HuH-7 (cell line): Measurements from ENCODE around the gene PCDHGC5.

Experiments
- DNase-seq: peaks from one replicate; pipeline ENCODE4 v3.0.0; 2011; ENCODE audit warnings: low spot score

PCDHGC5 gene

DNA sequence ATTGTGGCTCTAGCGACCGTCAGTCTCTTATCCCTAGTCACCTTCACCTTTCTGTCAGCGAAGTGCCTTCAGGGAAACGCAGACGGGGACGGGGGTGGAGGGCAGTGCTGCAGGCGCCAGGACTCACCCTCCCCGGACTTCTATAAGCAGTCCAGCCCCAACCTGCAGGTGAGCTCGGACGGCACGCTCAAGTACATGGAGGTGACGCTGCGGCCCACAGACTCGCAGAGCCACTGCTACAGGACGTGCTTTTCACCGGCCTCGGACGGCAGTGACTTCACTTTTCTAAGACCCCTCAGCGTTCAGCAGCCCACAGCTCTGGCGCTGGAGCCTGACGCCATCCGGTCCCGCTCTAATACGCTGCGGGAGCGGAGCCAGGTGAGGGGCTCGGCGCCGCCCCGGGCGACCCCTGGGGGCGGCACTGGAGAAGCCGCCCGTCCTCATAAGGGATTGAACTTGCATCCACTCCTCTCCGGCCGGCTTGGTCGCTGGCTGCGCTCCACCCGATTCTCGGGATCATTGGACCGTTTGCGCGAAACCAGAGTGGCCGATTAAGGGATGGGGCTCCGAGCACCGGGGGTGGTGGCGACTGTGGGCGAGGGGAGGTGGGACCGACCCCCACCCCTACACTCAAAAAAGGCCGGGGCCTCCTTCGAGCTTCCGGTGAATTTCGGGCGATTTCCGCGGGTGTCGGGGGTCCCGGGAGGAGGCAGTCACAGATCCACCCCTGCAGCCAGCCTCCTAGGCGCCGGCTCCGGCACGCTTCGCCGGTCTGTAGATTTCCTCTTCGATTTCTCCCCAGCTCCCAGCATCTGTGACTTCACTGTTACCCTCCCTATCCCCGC lies 2.7 kb downstream of the PCDHGC5 start:
- no peak for DNase-seq

DNA sequence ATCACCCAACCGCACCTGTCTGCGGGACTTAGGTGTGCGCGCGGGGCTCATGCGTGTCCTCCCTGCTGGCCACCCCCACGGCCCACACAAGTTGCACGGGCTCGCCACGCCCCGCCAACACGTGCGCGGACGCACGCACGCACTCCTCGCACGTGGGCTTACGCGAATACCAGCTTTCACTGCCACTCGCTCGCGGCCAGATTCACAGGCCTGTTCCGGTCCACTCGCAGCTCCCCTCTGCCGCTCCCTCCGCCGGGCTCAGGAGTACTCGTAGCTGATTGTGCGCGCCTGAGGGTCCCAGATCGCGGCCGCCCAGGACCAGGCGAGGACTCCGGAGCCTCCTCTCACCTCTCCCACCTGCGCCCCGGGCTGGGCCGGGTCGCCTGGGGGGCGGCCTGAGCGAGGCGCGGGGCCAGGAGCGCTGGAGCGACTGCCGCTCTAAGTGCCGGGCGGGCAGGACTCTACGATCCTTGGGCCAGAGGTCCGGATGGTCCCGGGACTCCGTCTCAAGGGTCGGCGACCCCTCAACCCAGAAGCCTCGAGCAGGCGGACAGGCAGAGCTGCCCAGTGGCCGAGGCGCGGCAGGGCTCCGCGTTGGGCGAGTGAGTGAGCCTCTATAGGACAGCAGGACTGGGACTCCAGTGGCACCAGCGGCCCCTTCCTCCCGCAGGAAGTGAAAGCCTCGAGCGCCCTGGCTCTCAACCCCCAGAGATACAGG lies 3.4 kb downstream of the PCDHGC5 start:
- no peak for DNase-seq

DNA sequence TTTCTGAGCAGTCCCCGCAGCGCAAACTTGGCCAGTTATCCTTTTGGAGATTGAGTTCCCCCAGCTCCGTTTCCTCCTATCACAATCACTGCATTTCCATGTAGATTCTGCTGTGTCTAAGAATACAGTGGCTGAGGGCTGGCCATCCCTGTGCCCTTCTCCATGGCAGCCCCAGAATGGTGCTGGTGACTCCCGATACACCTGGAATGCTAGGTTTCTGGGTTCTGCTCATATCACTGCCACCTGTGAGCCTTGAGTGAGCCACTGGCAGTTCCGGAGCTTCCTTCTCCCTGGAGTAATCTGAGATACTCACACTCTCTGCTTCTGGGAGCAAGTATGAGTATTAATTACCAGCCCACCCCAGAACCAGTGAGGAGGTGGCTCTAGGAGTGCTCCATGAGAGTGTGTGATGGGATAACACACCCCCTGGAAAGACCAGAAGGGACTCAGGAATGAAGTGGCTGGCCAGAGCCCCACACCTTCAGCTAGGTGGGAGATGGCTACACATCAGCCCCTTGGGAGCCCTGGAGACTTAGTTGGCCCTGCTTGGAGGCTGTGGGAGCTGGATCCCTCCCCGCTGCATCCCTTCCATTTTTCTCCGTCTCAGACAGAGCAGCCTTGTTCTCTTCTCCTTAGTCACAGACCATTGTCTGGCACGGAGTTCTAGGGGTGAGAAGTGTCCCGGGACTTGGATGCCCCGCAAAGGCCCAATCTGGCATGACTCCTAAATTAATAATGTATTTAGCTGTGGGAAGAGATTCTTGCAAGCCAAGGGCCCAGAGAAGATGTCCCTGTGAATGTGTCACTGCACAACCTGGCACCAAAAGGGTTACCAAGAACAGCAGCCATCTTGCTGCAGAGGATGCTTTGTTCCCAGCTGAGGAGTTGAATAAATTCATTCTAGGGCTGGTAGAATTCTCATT lies 4.9 kb downstream of the PCDHGC5 start:
- no peak for DNase-seq

DNA sequence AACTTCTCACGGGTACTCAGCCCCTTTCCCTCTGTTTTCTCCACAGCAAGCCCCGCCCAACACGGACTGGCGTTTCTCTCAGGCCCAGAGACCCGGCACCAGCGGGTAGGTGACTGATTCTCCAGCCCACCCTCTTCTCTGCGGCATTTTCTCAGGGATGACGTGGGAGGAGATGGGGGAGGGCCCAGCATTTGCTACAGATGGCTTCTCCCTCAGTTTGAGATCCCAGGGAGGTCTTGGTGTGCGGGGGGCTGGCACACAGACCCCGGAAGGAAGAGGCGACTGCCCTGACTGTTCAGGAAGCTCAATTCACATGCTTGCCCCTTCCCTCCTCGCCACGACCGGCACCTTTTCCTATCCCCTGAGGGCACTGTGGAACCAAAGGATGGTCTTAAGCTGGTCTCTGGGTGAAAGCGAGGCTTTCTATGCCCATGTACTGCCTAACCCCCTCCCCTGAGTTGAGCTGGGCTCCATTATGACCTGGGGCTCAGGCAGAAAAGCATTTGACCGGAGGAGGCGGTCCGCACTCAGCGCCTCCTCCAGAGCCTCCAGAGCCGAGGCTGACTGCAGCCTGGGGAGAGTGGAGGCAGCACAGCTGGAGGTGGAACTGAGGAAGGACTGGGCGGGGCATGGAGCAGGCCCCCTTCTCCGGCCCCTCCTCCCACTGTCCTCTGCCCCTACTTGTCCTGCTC lies 6.0 kb downstream of the PCDHGC5 start:
- no peak for DNase-seq

DNA sequence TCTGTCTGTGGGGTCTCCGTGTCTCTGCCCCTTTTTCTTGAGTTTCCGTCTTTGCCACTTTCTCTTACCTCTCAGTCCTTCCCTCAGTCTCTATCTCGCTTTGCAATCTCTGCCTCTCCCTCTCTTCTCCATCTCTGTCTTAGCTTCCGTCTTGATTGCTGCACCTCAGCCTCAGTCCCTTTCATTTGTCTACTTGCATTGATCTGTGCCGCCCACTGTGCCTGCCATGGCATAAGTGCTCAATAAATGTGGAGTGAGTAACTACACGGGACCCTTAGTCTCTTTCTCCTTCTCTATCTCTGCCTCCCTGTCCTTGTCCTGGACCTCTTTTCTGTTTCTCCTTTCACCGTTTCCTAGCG lies 6.6 kb downstream of the PCDHGC5 start:
- no peak for DNase-seq

DNA sequence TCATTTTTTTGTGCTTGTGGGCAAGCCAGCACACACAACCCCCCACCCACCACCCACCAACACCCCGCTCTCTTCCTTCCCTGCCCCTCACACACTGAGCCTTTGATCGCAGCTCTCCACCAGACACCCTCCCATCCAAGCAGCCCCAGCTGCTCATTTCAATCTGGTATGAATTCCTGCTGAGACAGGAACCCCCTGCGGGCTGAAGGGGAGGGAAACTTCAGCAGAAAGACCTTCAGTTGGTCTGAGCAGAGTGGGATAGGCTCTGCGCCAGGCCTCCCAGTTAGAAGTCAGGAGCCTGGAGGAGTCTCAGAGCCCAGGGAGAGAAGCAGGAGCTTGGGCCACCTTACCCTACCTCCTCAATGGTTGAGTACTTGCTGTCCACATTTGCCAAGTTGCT lies 7.2 kb downstream of the PCDHGC5 start:
- DNase-seq, result no peak

DNA sequence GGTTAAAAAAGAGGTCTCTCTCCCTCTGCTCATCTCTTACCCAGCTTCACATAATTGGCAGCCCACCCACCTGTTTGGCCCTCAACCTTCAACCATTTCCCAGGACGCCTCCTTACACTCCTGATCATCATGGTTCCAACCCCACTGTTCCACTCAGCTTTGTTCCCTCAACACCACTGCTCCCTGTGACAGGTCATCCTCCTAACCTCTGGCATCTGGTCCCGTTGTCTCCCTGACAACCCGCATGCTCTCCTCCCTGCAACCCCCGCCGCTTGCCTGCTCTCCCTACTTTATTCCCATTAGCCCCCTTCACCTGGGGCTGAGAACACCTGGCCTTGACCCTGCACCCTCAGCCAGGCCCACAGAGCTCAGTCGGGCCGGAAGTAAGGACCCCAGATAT lies 12.9 kb downstream of the PCDHGC5 start:
- no peak for DNase-seq

DNA sequence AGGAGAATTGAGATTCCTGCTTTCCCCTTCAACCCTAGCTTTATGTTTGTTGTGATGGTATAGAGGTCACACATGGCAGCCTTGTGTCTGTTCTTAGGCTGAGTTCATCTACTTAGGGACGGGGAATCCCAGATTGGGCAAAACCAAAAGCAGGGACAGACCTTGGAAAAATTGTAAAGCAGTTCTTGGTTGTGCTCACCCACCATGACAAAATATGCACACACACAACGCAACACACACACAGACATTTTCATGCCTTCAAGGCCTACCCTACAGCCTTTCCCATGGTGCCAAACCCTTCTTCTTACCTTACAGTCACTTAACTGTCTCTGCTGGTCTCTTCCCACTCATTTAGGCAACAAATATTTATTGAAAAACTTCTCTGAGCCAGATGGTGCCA lies 14.8 kb downstream of the PCDHGC5 start:
- no peak for DNase-seq

DNA sequence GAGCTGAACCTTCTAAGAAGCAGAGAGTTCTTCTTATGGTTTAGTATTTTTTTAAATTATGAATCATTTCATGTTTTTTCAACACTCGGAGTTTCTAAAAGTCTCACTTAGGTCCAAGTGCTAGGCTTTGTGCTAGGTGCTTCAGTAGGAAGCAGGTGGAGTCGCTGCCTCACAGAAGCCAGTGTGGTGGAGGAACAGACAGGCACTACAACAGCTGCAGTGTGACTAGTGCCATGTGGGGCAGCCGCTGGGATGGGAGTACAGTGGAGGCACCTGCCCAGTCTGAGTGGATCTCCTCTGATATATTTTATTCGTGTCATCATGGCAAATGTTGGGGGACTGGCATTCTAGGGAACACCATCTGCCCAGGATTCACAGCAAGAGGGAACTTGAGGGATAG lies 15.3 kb downstream of the PCDHGC5 start:
- DNase-seq, result no peak

DNA sequence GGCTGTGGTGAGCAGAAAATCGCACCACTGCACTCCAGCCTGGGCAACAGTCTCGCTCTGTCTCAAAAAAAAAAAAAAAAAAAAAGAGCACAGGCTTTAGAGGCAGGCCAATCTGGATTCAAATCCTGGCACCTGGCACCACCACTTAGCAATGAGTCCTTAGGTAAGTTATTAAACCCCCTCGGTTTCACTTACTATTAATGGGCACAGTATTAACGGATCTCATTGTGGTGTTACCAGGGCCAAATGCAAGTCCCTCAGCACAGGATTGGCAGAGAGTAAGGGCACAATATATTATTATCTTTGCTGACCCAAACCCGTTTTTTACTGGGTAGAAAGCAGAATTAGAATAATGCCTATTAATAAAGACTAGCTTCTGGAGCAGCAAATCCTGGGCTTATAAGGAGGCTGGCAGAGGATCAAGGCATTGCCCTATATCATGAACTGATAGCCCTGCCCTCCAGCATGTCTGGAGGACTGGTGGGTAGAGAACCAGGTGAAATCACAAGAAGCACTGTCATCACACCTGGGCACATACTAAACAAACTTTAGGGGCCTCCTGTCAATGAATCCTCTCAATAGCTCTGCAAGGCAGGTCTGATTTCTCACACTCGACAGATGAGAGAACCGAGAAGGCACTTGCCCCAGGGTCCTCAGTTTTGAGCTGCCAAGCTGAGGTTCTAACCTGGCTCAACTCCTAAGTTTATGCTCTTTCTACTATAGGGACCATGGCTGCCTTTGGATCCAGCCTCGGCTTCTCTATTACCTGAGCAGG lies 17.7 kb downstream of the PCDHGC5 start:
- DNase-seq, result no peak

DNA sequence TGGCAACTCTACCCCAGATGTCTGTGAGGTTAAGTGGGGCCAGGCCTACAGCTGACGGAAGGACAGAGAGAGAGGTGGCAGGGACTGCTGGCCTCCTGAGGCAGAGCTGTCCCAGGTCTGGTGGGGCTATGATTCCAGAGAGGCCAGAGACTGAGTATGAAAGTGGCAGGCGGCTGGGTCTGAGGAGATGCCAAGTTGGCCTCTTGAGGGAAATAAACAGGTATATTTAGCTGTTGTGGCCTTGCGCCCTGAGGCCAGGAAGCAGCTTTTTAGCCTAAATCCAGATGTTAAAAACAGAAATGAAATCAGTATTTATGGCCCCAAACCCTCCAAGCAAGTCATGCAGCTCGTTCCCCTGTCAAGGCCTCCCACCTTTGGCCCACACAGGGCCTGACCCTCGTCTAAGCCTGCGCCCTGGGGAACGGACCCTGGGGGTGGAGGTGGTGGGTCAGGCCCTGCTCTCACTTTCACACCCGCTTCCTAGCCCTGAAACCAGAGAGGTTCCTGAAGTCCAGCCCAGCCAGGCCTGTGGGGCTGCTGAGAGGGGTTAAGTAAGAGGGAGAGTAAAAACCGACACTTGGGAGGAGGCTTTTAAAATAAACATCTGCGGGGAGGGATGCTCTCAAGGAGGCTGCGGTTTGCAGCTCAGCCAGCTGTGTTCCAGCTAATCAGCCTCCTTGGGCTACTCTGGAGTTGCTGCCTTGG lies 18.7 kb downstream of the PCDHGC5 start:
- DNase-seq, result no peak

DNA sequence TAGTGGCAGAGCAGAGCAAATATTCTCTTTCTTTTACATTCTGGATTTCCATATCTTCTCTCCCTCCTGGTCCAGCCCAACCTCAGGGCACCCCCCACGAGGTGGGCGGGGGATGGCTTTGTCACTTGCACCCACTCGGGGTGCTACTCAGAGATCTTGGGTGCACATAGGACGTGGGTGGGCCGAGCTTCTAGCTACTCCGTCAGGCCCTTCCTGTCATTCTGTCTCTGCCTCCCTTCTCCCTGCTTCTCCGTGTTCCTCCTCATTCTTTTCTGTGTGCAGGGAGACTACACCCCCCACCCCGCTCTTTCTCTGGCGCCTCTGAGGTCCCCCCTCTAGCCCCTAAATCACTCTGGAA lies 19.5 kb downstream of the PCDHGC5 start:
- DNase-seq, result no peak

DNA sequence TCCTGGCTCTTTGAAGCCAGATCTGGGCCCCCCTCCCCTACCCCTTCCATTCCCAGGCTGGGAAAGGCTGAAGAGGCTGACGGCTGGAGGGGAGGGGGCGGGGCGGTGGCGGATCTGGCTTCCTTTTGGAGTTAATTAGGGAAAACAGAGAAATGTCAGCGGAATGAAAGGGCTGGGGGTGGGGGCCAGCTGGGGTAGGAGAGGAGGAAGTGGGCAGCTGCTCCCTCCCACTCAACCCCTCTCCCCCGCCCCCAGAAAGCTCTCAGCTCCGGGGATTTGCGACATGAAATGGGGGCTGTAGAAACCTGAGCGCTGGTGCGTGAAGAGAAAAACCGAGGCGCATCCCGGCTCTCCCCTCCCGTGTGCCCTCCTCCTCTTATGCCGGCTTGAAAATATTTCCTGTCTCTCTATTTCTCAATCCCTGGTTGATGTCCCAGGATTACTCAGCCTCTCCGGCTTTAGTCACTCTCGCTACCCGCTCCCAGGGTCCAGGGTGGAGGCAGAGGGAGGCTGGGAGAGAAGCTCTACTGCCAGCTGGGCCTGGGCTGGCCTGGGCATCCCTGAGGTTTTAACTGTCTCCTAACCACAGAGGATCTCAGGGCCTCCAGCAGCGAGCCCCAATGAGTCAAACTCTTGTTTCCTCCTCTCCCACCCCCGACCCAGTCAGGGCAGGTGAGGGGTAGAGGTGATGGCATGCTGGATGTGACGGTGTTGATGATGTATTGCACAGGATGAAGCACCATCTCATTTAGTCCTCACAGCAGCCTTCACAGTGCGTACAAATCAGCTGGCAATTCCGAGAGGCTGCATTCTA lies 20.1 kb downstream of the PCDHGC5 start:
- DNase-seq, result no peak

DNA sequence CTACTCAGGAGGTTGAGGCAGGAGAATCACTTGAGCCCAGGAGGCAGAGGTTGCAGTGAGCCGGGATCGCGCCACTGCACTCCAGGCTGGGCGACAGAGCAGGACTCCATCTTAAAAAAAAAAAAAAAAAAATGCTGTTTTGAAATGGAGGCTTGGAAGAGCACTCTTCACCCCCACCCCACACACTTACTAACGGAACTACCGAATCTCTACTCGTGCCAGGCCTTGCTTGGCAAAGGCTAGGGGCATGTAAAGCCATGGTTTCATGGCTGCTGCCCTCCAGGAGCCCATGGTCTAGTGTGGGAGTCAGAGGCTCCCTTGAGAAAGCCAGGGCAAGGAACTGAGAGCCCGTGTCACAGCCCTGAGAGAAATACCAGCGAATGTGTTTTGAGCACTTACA lies 21.3 kb downstream of the PCDHGC5 start:
- DNase-seq, result no peak

DNA sequence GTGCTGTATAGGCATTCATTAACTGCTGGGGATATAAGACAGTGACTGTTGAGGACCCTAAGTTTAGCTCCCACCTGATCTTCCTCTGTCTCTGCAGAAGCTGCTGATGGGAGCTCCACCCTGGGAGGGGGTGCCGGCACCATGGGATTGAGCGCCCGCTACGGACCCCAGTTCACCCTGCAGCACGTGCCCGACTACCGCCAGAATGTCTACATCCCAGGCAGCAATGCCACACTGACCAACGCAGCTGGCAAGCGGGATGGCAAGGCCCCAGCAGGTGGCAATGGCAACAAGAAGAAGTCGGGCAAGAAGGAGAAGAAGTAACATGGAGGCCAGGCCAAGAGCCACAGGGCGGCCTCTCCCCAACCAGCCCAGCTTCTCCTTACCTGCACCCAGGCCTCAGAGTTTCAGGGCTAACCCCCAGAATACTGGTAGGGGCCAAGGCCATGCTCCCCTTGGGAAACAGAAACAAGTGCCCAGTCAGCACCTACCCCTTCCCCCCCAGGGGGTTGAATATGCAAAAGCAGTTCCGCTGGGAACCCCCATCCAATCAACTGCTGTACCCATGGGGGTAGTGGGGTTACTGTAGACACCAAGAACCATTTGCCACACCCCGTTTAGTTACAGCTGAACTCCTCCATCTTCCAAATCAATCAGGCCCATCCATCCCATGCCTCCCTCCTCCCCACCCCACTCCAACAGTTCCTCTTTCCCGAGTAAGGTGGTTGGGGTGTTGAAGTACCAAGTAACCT lies 22.1 kb downstream of the PCDHGC5 start:
- DNase-seq, result no peak

DNA sequence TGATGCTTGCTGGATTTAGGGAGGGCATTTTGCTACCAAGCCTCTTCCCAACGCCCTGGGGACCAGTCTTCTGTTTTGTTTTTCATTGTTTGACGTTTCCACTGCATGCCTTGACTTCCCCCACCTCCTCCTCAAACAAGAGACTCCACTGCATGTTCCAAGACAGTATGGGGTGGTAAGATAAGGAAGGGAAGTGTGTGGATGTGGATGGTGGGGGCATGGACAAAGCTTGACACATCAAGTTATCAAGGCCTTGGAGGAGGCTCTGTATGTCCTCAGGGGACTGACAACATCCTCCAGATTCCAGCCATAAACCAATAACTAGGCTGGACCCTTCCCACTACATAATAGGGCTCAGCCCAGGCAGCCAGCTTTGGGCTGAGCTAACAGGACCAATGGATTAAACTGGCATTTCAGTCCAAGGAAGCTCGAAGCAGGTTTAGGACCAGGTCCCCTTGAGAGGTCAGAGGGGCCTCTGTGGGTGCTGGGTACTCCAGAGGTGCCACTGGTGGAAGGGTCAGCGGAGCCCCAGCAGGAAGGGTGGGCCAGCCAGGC lies 23.0 kb downstream of the PCDHGC5 start:
- DNase-seq, result no peak

DNA sequence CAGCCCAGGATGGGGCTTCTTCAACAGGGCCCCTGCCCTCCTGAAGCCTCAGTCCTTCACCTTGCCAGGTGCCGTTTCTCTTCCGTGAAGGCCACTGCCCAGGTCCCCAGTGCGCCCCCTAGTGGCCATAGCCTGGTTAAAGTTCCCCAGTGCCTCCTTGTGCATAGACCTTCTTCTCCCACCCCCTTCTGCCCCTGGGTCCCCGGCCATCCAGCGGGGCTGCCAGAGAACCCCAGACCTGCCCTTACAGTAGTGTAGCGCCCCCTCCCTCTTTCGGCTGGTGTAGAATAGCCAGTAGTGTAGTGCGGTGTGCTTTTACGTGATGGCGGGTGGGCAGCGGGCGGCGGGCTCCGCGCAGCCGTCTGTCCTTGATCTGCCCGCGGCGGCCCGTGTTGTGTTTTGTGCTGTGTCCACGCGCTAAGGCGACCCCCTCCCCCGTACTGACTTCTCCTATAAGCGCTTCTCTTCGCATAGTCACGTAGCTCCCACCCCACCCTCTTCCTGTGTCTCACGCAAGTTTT lies 23.6 kb downstream of the PCDHGC5 start:
- DNase-seq, result peak; percentile 85

DNA sequence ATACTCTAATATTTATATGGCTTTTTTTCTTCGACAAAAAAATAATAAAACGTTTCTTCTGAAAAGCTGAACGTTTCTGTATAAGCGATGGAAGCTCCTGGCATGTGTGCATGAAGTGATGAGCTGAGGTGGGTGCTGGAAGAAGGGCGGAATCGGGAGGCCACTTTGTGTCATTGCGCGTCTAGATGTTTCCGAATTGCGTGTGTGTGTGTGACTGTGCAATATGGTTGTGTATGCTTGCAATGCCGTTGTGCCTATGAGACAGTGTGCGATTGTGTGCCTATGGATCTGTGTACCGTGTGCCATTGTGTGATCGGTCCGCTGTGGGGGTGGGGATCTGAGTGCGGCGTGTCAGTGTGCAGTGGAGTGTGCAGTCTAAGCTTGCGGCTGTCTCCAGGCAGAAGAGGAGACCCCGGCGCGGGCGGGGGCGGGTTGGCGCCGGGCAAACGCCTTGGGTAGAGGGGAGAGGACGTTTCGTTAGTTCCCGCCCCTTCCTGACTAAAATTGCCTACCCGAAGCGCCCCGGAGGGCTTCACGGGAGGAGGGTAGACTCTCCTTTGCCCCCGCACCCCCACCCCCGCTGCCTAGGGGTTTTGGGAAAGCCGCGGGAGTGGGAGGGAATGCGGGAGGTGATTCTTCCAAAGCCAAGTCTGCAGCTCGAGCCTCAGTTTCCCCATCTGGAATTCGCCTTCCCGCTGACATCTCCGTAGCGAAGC lies 24.2 kb downstream of the PCDHGC5 start:
- no peak for DNase-seq
